Osteocyte (in vitro differentiated cells): ENCODE results near the gene USP37. TPM values are rescaled to one million over a fixed set of nuclear protein-coding genes. Genes with fewer than 3 reads are reported as not detected.

Source experiments
- DNase-seq: peaks from one replicate; pipeline ENCODE4 v3.0.0; 2021; ENCODE audit warnings: mixed read lengths; ENCODE audit not compliant: unreplicated experiment; ENCODE audit errors: extremely low spot score
- H3K27ac Mint-ChIP-seq: one replicate; pipeline ENCODE4 v1.8.0; 2021; ENCODE audit warnings: mild to moderate bottlenecking, mixed read lengths; ENCODE audit not compliant: unreplicated experiment
- H3K27me3 Mint-ChIP-seq: one replicate; pipeline ENCODE4 v1.8.0; 2021; ENCODE audit warnings: mixed read lengths; ENCODE audit not compliant: unreplicated experiment
- H3K36me3 Mint-ChIP-seq: one replicate; pipeline ENCODE4 v1.8.0; 2021; ENCODE audit warnings: mixed read lengths; ENCODE audit not compliant: unreplicated experiment
- H3K4me1 Mint-ChIP-seq: one replicate; pipeline ENCODE4 v1.8.0; 2021; ENCODE audit warnings: mixed read lengths; ENCODE audit not compliant: unreplicated experiment
- H3K4me3 Mint-ChIP-seq: one replicate; pipeline ENCODE4 v1.8.0; 2021; ENCODE audit warnings: mild to moderate bottlenecking, moderate library complexity, mixed read lengths; ENCODE audit not compliant: unreplicated experiment
- H3K9me3 Mint-ChIP-seq: one replicate; pipeline ENCODE4 v1.8.0; 2021; ENCODE audit warnings: mixed read lengths; ENCODE audit not compliant: unreplicated experiment
- CTCF ChIP-seq: fragments of 200-600 bp; sonication (generic); IDR thresholded peaks from 2 replicates; pipeline ENCODE4 v1.5.0; 2021; ENCODE audit warnings: antibody characterized with exemption, mild to moderate bottlenecking, moderate library complexity
- total RNA-seq: library from RNA; stranded (reverse); gene quantifications from 2 replicates; pipeline ENCODE4 v1.2.1, GENCODE V29; 2021

Gene USP37
- total RNA-seq, 1 donor from 2014 or later: 14.6 TPM

- no peaks in the 10 kb centered on the region for H3K27me3 Mint-ChIP-seq
Observed at GRCh38 chr2:218444692-218445357, 123.3 kb downstream of the USP37 start.

GRCh38 chr2:218438596-218438995 is 129.6 kb downstream of the USP37 start:
- no peak overlapping the region for H3K4me3 Mint-ChIP-seq
- no peaks in the 10 kb centered on the region for H3K36me3 Mint-ChIP-seq
- no peaks in the 10 kb centered on the region for H3K27me3 Mint-ChIP-seq
- no peak overlapping the region for H3K27ac Mint-ChIP-seq
- no peaks in the 10 kb centered on the region for H3K9me3 Mint-ChIP-seq
- no peak for TF ChIP-seq CTCF
- no peaks in the 10 kb centered on the region for H3K4me1 Mint-ChIP-seq
- DNase-seq: no peak

More at GRCh38 chr2:218444692-218445357, 123.3 kb downstream of the USP37 start:
- Mint-ChIP-seq H3K4me3 (no peak overlapping the region), H3K4me1 (peaks cover 5% of the 10 kb centered on the region), H3K9me3 (no peaks in the 10 kb centered on the region), H3K36me3 (peaks cover 10% of the 10 kb centered on the region), H3K27ac (no peak overlapping the region)
- TF ChIP-seq CTCF: no peak
- DNase-seq: no peak

- DNase-seq: no peak
- Mint-ChIP-seq H3K27me3 (no peaks in the 10 kb centered on the region), H3K36me3 (no peaks in the 10 kb centered on the region), H3K27ac (no peak overlapping the region), H3K4me3 (no peak overlapping the region), H3K4me1 (no peaks in the 10 kb centered on the region), H3K9me3 (no peaks in the 10 kb centered on the region)
- TF ChIP-seq CTCF: no peak
Observed at GRCh38 chr2:218437969-218438368, 130.2 kb downstream of the USP37 start.

GRCh38 chr2:218436992-218437391 is 131.2 kb downstream of the USP37 start:
- no peak for TF ChIP-seq CTCF
- Mint-ChIP-seq H3K9me3 (no peaks in the 10 kb centered on the region), H3K4me1 (no peaks in the 10 kb centered on the region), H3K27me3 (no peaks in the 10 kb centered on the region), H3K27ac (no peak overlapping the region), H3K4me3 (no peak overlapping the region), H3K36me3 (no peaks in the 10 kb centered on the region)
- DNase-seq: no peak

GRCh38 chr2:218435003-218435982 is 132.9 kb downstream of the USP37 start:
- no peak overlapping the region for H3K27ac Mint-ChIP-seq

More at GRCh38 chr2:218435003-218435982, 132.9 kb downstream of the USP37 start:
- no peaks in the 10 kb centered on the region for H3K27me3 Mint-ChIP-seq
- H3K4me1 Mint-ChIP-seq: no peaks in the 10 kb centered on the region
- no peak for DNase-seq
- H3K9me3 Mint-ChIP-seq: no peaks in the 10 kb centered on the region
- H3K4me3 Mint-ChIP-seq: no peak overlapping the region
- TF ChIP-seq CTCF: no peak
- H3K36me3 Mint-ChIP-seq: no peaks in the 10 kb centered on the region
